T follicular helper cell (primary cell): ENCODE results near the gene TTC32.

Experiments used
- DNase-seq: peaks from one replicate; pipeline ENCODE4 v3.0.0-alpha.2; 2020; ENCODE audit warnings: low read depth

The TTC32 gene

DNA sequence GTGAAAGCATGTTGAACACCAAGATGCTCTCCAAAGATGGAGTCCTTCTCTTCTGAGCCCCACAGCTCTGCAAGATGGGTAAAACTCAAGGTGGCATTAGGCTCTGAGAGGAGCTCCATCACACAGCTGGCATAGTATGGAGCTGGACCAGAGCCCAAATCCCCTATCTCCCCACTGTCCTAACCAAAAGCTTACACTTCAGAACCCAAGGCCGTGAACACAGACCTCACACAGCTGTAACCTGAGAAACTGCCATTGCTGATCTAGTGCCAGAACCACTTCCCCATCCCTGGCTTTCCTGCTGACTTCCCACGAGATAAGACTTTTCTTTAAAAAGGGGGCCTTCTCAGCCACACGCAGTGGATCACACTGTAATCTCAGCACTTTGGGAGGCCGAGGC is 25.0 kb downstream of the TTC32 start:
- DNase-seq, result no peak

GRCh38 chr2:19875280-19875679 is 26.5 kb downstream of the TTC32 start:
- DNase-seq, result no peak

DNA sequence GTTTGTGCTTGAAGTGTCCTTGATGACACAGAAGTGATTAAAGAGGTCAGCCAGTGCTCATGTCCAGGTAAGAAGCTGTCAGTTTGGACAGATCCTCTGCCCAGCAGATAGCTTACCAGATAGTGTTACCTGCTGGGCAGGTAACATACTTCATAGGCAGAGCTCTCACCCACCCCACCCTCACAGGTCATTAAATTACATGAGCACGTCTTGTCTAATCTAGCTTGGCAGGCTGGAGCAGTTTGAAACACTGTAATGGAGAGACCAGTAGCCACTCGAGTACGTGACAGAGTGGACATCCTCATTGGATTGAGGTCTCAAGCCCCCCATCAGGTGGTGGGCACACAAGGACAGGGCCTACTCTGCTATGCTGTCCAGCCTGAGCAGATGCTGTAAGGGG is 27.1 kb downstream of the TTC32 start:
- no peak for DNase-seq

DNA sequence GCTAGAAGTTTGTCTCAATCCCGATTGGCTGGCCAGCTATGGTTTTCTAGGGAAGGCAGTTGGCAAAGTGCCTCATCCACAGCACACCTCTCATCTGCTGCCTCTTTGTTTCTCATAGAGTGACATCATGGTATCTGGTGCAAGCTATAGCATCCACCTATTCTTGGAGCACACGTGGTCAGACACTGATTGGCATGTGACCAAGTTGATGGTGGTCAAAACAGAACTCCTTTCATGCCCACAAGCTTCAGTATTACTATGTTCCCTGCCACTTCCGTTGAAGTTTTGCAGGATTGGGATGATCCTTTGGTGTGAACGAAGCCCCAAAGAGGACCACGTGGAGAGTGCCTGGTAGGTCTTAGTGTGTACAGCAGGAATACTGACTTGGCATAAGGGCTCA is 28.8 kb downstream of the TTC32 start:
- DNase-seq, result no peak

- DNase-seq, result no peak
Measured at GRCh38 chr2:19872302-19872701, 29.5 kb downstream of the TTC32 start.

- DNase-seq, result no peak
Measured at GRCh38 chr2:19871836-19872235, 29.9 kb downstream of the TTC32 start.

DNA sequence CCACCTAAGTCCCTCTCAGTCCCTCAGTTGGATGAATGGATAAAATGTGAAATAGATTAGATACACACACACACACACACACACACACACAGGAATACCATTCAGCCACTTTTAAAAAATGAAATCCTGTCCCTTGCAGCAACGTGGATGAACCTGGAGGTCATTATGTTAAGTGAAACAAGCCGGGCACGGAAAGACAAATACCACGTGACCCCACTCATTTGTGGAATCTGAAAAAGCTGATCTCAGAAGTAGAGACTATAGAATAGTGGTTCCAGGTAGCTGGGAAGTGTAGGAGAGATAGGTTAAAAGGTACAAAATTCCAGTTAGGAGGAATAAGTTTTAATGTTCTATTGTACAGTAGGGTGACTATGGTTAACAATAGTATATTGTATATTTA is 31.0 kb downstream of the TTC32 start:
- no peak for DNase-seq

DNA sequence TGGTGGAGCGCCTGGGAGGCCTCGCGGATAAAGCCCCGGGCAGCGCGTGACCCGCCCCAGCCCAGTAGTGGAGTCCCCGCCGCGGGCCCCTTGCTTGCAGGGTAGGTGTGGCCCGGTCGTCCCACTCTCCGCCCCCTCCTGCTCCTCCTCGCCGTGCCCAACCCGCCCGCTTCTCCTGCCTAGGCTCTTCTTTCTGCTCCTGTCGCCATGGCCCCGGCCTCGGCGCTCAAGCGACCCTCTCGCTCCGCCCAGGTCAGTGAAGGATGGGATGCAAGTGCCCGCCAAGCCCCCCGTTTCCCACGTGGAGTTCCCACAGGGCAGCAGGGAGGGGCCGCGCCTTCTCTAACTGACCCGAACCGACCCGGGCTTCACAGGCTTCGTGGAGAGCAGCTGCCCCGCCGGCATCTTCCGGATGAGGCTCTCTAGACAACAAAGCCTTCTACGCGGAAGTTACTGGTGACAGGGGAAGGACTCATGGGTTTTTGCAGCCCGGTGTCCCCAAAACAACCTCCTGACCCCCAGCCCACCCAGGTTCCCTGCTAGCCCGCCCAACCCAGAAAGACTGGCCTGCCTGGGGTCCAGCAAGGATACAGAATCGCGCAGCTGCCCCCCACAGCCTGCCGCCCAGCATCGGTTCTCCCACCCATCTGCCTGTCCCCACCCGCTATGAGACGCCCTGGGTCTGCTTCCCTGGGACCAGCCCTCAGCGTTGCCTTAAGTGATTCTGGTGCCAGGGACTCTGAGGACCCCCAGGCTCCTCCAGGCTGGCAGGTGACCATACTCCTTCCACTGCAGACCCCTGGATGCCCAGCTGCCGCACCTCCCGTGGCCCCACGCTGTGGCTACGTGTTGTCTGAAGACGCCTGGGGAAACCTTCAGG is 32.8 kb downstream of the TTC32 start:
- peak; percentile 47 for DNase-seq

DNA sequence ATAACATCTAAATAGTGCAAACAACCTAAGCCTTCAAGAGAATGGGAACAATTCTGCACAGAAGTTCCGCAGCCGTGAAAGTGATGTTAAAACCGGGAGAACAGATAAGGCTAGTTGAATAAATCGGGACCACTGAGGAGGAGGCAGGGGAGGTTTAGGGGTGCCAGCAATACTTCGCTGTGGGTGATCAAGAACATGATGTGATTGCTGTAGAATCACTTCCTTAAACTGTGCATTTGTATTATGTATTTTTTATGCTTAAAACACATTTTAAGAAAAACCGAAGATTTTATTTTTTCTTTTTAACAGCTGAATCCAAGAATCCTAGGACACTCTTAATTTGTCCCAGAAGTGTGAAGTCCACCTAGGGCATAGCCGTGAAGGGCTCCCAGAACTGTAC is 33.6 kb downstream of the TTC32 start:
- no peak for DNase-seq

DNA sequence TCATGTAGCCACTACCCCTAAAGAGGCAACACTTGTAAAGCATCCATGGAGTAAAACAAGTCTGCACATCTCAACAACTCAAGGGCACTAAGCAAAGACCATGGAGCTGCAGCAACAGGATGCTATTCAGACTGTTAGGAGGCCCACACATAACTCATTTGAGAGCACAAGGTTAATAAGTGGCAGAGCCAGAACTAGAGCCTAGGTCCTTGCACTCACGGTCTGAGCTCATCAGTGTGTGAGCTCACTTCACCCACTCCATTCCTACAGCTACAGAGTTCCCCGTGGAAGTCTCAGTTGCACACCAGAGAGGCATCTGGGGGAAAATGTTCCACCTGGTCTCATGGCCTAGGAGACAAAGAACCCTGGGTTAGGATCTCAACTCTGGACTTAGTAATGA is 35.0 kb downstream of the TTC32 start:
- no peak for DNase-seq

- DNase-seq, result no peak
Measured at GRCh38 chr2:19865151-19865550, 36.6 kb downstream of the TTC32 start.

DNA sequence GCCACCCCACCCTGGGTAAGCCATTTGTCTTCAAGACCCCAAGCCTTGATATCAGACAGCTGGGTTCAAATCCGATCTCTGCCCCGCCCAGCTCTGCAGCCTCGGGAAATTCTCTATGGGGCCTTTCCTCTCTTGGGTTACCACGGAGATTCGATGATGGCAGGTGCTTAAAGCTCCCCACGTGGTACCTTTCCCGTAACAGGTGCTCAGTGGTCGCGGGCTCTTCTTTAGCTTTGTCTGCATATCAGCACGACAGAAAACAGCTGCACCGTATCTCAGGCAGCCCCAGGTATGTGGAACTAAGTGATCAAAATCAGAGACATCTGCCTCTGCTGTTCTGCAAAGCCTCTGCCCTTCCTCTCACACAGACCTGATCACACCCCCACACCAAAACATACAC is 37.4 kb downstream of the TTC32 start:
- no peak for DNase-seq

DNA sequence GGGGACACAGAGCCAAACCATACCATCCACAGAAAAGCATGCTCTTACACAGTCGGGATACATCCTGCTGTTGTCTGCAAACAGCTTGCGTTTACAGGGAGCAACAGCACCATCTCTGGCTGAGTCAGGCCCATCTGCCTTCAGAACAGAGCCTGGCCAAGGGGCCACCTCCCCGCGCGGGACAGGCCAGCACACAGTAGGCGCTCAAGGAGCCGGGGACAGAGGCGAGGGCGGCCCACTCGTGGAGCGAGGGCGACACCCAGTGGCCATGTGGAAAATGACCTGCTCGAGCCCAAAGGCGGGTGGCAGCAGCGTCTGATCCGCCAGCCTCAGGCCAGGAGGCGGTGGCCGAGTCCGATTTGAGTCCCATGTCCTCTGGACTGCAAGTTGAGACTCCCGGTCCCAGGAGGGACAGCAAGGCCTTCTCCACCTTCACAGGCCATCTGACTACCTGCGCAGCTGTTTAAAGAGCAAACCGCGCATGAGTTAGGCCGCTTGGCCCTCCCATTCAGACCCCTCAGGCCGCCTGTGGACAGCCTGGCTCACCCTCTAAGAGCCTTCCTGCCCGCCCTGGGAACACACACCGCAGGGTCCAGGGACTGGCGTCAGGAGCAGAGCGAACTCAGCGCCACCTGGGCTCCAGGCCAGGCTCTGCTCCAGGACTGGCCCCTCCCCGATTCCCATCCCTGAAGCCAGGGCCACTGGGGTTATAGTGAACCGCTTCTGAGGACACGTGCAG is 38.3 kb downstream of the TTC32 start:
- peak; percentile 43 for DNase-seq

DNA sequence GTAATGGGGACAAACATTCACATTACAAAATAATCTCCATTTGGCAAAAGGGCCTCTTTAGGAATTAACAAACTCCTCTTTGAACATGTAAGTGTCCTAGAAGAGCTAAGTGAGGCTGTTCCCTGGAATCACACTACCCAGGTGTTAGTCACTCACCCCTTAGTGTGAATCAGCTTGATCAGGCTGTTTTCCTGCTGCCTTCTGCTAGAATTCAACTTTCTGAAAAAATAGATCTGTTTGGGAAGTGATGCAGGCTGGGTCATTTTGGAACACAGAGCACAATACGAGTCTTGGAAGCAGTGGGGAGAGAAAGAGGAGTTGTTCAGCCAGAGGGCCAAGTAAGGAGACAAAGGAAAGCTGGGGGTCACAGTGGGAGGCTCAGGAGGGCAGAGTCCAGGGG is 40.0 kb downstream of the TTC32 start:
- no peak for DNase-seq

GRCh38 chr2:19860022-19860421 is 41.8 kb downstream of the TTC32 start:
- no peak for DNase-seq

DNA sequence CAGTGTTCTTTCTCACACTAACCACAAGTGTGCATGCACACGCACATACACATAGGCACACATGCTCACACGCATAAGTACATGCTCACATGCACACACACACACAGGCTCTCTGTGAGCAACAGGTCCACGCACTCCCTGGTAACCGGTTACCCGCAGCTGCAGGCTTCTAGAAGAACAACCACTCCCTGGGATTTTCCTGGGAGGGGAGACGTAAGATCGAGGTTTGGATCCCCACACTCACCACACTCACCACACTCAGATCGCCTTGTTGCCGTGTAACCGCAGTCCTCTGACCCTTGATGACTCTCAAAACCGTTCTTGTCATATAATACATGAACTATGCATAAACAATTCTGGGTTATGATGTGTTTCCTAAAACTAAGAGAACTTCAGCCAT is 42.2 kb downstream of the TTC32 start:
- DNase-seq, result no peak

GRCh38 chr2:19857806-19858205 is 44.0 kb downstream of the TTC32 start:
- no peak for DNase-seq

DNA sequence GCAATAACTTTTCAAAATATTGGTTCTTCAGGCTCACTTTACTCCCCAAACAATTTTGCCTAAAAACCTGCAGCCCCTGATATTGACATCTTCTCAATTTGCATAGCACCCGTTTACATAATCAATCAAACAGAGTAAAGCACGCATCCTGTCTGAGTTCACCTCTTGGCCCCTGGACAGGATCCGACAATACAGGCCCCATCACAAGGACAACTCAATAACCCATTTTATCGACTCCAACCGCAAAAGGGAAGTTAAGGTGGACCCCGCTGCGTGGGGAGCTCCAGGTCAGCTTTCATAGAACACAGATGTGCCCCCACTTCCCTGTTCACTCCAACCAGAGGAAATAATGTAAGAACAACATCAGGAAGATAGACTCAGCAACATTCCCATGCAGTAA is 44.7 kb downstream of the TTC32 start:
- DNase-seq, result no peak

DNA sequence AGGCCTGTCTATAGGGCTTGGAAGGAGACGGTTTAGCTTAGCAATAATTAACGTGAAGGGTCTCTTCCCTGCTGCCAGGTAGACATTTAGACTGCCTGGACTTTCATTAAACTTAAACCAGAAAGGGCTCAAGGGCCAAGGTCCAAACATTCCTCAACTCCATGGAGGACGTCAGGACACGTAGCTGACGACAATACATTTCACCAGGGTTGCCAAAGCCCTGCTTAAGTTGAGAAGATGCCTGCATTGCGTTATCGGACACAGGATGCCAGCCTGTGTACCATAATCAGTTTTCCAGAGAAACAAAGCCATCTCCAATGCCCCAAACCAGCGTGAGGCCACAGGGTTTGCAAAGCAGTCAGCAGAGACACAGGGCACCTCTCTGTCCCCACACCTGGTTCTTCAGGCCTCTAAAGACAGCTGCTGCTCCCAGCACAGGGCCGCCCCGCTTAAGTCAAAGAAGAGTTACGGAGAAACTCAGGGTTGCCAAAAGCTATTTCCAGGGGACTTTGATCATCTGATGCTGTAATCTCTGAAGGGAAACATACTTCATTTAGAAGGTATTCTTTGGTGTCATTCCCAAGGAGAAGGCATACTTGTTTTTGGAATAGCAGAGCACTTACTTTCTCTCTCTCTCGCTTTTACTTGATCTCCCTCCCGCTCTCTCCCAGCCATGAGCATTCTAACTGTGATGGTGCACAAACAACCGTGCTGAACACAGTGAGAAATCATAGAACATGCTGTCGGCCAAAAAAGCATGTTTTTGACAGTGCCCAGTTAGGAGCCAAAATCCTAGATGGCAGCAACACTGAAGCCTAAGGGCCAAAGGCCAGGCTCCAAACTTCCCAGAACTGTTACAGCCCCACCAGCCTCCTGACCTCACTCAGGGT is 46.0 kb downstream of the TTC32 start:
- no peak for DNase-seq

GRCh38 chr2:19854596-19855541 is 46.9 kb downstream of the TTC32 start:
- no peak for DNase-seq

GRCh38 chr2:19851116-19851695 is 50.6 kb downstream of the TTC32 start:
- DNase-seq, result no peak
